ENCODE measurements around the gene OR1J4.

- TF ChIP-seq EZH2 (IDR thresholded peaks at IDR 0.05; ENCODE audit: insufficient read depth, poor library complexity, severe bottlenecking) (no peak), EZH2phosphoT487 (IDR thresholded peaks at IDR 0.05; ENCODE audit: insufficient read depth, low read depth) (no peak)
Observed at GRCh38 chr9:122561446-122561845, 42.5 kb downstream of the OR1J4 start.
